DMS114 treated with DMSO at 0.1 percent for 48 hours (cell line): ENCODE measurements around the gene MAN1A1.
"Not testable (repeated sequence)": the region's sequence is repeated elsewhere in the genome, so short reads cannot be mapped to it uniquely, and the experiment has no call there.

ENCODE experiments used
- DNase-seq: peaks from one replicate; lab custom pipeline; 2025; ENCODE audit not compliant: unreplicated experiment; lab: John Stamatoyannopoulos, UW

MAN1A1 gene

DNA sequence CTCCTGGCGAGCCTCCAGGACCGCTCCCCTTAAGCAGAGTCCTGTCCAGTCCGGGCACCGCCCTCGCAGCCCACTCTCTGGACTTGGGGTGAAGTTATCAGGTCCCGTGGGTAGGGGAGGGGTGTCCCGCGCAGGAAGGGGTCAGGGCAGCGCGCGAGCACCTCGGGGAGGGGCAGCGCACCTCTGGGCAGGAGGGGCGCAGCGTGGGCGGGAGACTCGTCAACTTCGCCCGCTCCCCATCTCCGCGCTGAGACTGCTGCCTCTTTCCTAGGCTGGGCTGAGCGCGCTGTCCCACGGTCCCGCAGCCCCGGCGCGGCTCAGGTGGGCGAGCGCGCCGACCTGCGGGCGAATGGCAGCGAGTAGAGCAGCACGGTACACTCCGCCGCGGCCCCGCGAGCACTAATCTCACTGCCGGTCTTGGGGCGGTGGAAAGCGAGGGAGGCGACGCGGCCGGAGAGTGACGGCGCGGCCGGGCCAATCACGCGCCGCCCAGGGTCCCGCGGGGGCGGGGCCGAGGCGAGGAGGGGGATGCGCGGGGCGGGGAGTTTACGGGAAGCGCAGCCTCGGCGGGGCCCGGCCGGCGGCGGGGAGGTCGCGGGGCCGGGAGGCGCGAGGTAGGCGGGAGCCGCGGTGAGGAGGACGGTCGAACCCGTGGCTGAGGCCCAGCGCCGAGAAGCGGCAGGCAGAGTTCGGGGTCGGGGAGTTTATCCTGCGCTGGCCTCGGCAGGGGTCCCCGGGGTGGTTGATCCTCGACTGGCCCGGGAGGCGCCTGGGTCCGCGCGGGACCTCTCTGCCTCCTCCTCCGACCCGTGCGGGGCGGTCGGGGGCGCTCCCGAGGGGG is at the start of gene MAN1A1:
TSS of gene MAN1A1 (minus strand) at position 401 of the 841 bp plus-strand sequence. CDS start 696 bp downstream, outside the sequence.
- DNase-seq, result no peak

DNA sequence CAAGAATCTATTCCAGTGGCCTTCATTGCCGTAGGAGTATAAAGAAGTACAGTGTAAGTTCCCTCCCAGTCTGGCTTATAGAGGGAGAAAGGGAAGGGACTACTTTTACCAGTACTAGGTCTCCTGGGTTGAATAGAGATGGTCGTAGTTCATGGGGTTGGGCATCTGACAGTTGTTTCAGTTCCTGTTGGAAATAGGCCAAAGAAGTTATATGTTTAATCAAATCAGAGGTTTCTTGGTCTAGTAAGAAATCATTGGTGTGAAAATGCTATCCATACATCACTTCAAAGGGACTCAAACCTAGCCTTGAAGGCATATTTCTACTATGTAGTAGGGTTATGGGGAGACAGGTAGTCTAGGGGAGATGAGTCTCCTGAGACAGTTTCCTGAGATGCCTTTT is 45.6 kb upstream of the MAN1A1 start:
- DNase-seq, result no peak

DNA sequence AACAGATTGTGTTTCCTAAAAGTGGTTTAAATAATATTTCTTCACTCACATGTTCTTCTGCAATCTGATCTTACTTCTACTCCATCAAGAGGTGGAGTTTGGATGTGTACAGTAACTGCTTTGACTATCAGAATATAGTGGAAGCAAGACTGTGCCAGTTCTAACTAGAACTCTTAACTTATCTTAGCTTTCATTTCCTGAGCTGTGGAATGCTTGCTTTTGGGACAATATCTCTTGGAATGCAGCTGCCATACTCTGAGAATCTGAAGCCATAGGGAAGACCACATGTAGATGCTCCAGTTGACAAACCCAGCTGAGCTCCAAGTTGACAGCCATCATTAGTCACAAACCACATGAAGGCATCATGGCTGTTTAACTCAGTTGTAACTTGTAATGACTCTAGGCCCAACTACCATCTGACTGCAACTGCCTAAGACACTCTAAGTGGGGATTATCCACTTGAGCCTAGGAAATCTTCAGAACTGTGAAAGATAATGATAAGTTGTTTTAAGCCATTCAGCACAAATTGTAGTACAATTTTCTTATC is 40.8 kb upstream of the MAN1A1 start:
- no peak for DNase-seq

DNA sequence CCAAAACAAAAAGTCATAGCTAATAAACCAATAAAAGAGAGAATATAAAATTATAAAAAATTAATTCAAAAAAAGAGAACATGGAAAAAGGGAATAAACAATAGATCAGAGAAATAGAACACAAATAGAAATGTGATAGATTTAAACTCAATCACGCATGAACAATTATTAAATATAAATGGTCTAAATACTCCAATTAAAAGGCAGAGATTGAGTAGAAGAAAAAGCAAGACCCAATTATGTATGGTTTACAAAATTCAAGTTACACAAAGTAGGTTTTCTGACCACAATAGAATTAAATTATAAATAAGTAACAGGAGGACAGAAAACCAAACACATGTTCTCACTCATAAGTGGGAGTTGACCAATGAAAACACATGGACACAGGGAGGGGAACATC is 36.4 kb upstream of the MAN1A1 start:
- no peak for DNase-seq

DNA sequence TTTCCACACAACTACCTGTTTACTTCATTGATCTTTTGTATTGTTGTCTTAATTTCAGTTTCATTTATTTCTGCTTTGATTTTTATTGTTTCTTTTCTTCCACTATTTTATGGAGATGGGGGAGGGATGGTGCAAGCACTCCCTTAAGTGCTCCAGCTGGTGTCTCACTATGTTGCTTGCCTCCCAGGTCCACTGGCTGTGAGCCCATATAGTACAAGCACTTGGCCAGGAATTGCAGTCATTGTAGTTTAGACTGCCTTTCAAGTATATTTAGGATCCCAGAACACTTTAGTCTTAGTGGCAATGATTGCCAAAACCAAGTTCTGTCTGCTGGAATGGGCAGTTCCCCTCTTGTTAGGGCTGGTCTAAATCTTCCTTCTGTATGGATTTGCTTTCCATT is 34.9 kb upstream of the MAN1A1 start:
- no peak for DNase-seq

DNA sequence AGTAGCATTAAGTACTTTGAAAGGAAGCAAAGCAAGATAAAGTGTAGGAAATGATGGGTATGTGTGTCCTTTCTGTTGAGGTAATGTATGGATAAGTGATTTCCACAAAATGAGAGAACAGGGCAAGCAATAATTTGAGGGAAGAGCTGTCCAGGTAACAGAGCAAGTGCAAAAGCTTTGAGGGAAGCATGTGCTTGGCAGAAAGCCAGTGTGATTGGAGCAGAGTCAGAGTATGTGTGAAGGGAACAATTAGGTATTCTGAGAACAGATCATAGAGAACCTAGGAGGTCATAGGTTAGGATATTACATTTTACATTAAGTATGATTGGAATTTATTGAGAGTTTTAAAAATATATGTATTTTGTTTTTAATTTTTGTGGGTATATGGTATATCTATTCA is 30.2 kb upstream of the MAN1A1 start:
- DNase-seq, result no peak

DNA sequence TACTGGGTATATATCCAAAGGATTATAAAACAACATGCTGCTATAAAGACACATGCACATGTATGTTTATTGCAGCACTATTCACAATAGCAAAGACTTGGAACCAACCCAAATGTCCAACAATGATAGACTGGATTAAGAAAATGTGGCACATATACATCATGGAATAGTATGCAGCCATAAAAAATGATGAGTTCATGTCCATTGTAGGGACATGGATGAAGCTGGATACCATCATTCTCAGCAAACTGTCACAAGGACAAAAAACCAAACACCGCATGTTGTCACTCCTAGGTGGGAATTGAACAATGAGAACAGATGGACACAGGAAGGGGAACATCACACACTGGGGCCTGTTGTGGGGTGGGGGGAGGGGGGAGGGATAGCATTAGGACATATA is 27.5 kb upstream of the MAN1A1 start:
- DNase-seq, result not testable (repeated sequence)

DNA sequence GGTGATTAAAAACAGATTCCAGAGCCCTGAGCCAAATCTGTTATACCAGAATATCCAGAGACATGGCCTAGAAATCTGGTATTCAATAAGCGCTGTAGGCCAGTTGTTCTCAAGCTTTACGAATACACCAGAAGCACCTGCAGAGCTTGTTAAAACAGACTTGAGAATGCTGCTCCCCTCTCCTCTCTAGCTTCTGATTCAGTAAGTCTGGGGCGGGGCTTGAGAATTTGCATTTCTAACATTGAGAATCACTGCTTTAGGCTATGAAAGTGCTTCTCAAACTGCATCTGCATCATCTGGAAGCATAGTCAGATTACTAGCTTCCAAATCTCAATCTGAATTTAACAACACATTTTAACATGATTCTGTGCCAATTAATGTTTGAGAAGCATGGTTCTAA is 20.5 kb upstream of the MAN1A1 start:
- no peak for DNase-seq

DNA sequence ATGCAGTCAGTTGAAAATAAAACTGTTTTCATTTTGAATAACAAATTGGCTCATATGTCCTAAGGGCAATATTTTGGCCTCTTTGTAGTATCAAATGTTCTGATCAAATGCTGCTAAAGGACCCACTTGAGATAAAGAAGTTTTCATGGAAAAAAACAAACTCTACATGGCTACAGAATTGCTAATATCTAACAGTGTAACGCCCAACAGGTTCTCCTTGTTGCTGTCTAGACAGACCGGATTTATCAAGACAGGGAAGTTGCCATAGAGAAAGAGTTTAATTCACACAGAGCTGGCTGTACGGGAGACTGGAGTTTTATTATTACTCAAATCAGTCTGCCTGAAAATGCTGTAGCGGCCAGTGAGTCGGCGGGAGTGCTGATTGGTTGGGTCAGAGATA is 19.4 kb upstream of the MAN1A1 start:
- no peak for DNase-seq

DNA sequence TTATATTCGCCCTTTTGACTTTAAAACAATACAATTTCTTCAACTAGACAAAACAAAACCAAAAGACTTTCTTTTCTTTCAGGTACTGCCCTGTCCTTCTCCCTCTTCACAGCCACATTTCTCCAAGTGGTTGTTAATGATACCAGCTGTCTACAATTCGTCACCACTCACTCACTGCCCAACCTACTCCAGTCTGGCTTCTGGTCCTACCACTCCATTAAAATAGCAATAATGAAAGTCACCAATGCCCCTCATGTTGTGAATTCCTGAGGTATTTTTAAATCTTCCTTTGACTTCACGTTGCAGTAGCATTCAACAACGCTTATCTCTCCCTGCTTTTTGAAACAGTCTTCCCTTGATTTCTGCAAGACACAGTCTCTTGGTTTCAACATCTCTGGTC is 11.6 kb upstream of the MAN1A1 start:
- DNase-seq, result no peak

DNA sequence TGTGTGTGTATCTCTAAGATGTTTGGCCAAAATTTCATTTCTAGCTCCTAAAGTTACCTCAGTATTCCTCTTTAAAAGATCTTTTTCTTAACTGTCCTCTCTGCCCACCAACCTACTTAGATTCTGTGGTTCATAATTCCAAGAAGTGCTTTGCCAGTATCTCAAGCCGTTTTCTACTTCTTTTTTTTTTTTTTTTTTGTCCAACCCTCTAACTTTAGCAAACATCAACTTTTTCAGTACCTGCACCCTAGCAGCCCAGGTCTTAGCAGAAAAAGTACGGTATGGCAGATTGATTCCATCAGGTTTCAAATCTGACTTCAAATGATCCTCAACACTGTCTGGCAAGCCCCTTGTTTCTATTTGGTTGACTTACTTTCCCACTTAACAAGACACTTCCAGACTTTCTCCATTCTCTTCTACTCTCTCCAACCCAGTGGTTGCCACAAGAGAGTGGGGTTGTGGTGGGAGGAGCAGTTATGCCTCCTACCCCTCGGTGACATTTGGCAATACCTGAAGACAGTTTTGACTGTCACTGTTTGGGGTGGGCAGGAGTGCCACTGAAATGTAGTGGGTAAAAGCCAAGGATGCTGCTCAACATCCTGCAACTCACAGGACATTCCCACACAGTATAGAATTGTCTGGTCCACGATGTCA is 10.8 kb upstream of the MAN1A1 start:
- no peak for DNase-seq

DNA sequence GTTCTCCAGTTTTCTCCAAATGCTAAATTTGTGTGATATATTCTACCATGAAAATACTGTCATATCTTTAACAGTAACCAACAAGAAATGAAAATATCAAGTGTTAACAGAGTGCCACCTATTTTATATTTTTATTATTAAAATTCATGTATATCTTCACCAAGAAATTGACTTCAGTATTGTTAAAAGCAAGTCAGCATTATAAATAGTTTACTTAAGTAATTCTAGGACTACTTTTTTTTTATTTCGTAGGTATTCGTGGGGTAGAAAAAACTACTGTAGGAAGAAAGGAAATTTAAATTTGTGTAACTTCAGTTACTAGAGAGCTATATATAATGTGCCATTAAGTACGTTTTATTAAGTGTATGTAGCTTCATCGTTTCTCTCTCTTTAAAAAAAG is 6.3 kb upstream of the MAN1A1 start:
- no peak for DNase-seq

DNA sequence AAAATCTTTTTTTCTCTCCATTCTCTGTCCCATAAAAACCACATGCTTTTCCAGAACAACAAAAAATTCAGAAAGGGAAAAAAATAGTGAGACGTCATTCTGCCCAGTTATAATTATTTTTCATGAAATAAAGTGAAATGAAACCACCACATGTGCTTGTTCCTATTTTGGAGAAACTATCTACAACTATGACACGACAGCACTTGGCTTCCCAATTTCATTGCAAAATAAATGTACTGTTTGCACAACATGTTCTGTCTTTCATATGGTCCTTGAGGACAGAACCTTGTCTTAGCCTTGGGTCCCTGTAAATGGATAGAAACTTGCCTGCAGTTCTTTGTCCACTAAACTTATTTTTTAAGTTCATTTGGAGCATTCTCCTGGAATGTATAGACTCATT is 5.6 kb upstream of the MAN1A1 start:
- DNase-seq, result no peak

DNA sequence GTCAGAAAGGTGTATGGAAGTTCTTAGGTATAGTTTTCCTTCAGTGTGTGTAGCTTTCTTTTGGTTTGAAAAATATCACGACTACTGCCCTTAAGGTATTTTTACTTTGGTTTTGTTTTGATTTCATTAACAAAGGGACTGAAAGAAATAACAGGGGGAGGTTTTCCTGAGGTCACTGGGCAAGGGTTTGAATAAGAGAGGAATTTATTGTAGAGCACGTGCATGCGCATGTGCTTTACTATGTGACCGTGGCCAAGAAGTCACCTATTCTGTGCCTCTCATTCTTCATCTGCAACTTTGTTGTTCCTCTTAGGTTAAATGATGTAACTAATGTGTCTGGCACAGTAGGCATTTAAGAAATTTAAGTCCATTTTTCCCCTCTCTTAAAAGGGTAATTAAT is 4.1 kb upstream of the MAN1A1 start:
- DNase-seq, result no peak

DNA sequence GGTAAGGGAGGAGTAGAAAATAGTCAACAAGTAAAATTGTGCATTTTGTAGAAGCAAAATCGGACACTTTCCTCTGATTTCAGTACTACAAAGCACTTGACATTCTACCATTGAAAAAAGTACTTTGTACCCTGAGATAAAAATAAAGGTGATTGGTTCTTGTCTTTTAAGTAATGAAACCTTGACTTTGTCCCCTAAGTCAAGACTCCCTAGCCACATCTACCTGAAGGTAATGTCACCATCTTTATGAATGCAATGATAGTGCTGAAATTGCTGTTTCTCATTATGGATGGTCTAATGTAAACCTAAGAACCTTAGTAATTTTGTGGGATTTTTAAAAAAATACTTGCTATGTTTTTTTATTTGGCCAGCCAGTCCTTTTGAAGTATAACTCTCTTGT is 2.4 kb upstream of the MAN1A1 start:
- no peak for DNase-seq

DNA sequence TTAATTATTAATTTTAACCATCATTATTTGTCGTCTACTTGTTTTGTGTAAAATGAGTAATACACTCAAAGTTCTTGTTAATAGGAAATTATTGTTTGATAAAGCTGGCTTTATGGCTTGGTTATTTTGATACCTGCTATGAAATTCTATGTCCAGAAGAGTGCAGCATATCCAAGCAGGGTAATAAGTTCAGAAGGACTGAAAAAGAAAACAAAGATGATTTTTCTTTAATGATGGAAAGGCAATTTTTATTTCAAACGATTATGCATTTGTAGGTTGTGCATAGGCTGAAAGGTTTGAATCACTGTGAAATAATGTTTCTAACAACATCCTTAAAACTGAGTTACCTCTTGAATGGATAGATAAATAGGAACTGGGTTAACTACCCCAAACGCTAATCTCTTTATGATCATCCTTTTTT is 1.4 kb upstream of the MAN1A1 start:
- peak; percentile 8 for DNase-seq

DNA sequence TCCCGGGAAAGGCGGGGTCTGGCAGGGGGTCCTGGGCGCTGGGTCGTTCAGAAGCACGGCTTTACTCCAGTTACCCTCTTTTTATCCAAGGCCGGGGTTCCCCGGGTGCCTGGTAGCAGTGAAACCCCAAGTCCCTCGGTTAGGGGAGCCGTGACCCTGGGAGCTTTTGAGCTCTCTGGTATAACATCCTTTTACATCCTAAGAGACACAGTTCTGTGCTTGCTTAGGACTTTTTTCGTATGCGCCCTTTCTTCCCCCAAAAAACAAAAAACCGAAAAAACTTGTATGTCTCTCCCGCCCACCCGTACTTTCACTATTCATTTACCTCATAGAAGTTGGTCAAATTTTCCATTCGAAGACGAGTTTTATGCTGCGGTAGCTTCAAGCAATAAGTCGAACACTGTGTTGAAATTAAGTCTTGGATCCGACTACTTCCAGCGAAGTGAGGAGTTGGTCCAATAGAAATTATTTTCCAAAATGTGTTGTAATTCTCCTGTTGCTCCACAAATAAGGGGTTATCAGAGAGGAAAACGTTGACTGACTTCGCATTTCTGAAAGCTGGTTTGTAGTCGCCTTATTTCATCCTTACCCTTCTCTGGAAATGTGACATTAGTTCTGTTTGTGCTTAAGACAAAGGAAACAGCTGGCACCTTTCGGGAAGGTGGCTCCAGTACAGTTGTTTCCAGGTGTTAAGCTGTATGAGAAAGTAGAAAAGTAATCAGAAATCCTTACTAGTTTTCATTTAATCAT is 816 bp upstream of the MAN1A1 start:
- DNase-seq, result no peak

DNA sequence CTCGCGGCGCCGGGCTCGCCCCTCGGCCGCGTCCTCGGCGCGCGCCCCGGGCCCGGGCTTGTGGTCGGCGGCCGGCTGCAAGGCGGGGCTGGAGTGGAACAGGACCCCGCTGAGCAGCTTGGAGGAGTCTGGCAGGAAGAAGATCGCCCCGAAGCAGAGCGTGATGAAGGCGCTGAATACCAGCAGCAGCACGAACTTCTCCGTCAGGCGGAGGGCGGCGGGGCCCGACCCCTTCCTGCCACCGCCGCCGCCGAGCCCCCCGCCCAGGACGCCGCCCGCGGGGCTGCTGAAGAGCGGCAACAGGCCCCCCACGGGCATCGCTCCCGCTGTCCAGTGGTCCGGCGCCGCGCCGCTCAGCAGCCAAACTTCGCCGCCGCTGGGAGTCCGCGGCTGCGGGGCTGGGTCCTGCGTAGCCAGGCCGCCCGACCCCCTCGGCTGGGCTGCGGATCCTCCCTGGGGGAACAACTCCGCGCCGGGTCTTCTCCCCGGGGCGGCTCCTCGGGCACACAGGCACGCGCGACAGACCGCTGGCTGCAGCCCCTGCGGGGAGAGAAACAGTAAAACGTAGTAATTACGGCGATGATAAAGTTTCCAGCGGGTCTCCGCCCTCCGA is 707 bp downstream of the MAN1A1 start:
- no peak for DNase-seq

DNA sequence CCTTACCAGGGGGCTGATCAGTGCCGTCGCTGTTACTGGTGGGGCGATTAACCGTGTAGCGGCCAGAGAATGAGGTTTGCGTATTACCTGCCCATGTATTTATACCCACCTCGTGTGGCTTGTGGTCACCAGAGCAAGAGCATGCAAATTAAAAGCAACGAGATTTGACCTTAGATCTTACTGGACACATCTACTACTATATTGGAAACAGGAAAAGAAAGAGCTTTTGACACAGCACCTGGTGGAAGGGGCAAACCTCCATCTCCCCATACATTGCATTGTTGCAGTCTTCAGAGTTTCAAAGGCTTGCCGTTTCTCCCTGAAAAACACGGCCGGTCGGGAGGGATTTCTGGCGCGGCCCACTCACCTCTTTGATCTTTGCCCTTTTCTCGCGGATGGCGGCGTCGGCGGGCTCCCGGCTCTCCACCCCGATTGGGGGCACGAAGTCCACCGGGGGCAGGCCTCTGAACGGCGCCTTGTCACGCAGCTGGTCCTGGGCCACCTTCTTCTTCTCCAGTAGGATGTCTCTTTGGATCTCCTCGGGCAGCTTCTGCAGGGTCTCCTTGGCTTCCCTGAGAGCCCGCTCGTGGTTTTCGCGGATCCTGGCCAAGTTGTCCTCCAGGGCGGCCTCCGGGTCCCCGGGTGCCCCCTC is 1.3 kb downstream of the MAN1A1 start:
- DNase-seq, result no peak

DNA sequence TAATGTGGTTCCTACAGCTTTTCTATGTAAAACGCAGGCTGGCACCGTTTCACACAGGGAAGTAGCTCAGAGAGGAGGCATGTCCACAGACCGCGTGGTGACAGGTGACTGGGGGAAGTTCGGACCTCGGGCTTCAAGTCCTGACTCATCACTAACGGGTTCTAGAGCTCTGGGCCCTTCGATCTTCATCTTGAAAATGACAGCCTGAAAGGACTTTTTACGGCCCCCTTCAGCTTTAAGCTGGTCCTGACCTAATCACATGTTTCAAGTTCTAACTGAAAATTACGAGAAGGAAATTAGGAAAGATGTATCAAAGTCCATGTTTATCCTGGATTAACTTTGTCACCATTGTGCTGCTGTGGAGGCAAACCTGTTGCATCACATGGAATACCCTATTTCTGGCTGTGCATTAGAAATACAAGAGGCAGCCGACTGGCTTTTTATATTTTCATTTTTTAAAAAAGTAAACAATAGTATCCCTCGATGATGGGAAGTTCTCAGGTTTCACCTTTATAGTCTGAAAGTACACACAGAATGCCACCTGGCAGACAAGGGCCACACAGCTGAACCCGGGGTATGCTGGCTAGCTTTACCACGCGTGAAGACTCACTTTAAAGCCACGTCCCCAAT is 2.0 kb downstream of the MAN1A1 start:
- no peak for DNase-seq
